ENCODE results near the gene CFAP73.
"Not testable (repeated sequence)": the region's sequence is repeated elsewhere in the genome, so short reads cannot be mapped to it uniquely, and the experiment has no call there.

The CFAP73 gene

DNA sequence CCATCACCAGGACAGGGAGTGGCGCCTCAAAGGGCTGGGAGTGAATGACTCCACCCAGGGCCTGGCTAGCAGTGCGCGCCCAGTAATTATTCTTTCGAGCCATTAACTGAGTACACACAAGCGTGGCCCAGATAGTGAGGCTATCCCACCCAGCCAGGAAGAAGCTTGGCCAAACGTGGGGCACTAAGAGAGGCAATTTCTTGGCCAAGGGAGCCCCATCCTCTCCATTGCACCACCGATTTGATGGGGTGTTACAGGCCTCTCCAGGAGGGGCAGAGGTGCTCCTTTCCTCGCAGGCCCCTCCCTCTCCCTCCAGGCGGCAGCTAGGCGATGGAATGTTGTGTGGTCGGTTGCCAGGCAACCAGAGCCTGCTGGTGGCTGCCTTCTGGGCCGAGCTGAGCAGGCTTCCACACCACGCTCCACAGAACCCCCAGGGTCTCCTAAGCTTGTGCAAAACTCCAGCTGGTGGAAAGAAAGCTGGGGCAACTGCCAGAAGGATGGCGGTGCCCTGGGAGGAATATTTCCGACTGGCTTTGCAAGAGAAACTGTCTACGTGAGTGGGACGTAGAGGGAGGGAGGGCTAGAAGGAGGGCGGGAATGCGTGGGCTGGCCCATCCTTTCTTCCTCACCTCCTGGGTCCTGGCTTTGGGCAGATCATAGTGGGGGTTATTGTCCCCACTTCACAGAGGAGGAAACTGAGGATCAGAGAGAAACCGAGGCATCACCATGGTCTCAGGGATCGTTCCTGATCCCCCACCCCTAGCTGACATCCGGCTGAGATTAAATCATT, at the start of gene CFAP73:
Gene CFAP73, plus strand, starts transcription at position 364 of the 790 bp plus-strand sequence. Its CDS starts 134 bp downstream, at position 498.
- Histone ChIP-seq H3K4me3 (no peak within 1 kb of the TSS), H3K27ac (peak within 1 kb of the TSS in 5 of 21 experiments; percentile 19 to 69 (median 23))

DNA sequence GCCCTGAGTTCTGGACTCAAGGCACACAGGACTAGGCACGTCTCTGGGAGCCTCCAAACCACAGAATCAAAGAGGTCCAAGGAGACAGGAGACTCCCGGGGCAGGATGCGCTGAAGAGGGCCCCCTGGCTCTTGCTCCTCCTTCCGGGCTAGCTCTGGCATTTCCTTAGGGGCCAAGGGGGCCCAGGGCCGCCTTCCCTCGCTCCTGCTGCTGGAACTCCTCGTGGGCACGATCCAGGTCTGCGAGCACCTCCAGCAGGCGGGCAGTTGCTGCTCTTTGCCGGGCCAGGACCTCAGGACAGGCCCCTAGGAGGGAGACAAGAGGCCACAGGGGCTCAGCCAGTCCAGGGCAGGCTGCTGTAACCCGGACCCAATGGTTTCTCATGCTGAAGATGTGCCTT, 49.8 kb upstream of the CFAP73 start:
- Histone ChIP-seq H3K27ac (no peak overlapping the region), H3K4me3 (no peak overlapping the region)

- no peak overlapping the region for H3K4me3 ChIP-seq
- H3K27ac ChIP-seq = no peak overlapping the region
Measured at GRCh38 chr12:113101751-113102150, 47.8 kb upstream of the CFAP73 start.

DNA sequence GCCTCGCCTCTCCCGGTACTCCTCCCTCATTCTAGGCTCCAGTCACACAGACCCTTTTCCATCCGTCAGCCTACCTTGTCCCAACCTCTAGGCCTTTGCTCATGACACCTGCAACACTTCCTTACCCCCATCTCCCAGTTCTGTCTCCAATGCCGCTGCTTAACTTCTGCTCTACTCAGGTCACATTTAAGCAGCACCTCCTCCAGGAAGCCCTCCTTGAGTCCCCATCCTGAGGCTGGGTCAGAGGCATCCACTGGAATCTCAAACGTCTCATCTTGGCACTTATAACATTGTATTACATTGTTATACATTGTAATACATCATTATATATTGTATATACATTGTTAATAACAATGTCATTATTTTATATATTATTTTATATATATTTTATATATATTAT, 46.7 kb upstream of the CFAP73 start:
- Histone ChIP-seq H3K4me3 (no peak overlapping the region), H3K27ac (no peak overlapping the region)

GRCh38 chr12:113103756-113104450, 45.6 kb upstream of the CFAP73 start:
- peak overlapping the region in 2 of 7 experiments; percentile 14 to 26 for H3K4me3 ChIP-seq
- no peak overlapping the region for H3K27ac ChIP-seq

DNA sequence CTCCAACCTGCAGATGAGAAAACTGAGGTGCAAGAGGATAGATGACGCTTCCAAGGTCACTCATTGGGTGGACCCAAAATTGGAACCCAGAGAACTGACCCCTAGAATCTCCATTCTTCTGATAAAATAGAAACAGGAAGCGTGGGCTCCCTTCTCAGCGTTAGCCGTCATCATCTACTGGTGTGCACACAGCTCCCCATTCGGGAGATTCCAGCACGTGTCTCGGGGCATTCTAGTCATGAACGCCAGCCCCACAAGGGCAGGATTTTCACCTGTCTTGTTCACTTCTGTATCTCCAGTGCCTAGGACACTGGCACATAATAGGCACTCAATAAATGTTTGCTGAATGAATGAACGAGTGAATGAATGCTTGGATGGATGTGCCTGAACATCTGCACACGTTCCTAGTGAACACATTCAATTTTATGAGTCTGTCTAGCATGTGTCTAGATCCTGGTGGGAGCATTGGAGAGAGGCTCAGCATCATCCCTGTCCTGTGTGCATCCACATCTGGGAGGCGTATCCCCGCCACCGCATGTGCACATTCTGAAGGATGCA, 44.5 kb upstream of the CFAP73 start:
- Histone ChIP-seq H3K27ac (no peak overlapping the region), H3K4me3 (no peak overlapping the region)

DNA sequence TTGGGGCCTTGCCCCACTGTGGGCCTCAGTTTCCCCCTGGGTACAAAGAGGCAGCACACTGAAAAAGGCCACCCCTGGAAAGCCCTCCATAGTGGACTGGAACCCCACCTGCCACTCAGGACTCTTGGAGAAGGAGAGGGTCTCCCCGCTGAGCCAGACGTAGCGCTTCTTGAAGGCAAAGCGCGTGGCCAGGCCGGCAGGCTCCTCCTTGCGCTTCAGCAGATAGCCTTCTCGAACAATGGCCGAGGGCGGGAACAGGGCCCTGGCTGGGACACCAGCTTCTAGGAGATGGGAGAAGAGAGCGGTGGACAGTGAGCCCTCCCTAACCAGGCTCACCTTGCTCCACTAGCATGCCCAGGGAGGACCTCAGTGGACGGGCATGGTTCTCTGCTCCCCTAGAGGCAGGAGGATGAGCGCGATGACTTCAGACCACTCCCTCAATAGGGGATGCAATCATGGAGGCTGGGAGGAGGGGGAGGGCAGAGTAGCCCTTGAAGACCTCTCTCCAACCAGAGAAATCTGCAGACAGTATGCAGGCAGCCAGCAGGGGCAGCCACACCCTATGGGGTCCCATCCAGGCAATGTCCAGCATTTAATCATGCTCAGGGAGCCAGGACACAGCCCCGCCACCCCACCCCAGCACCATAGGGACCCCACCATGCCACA, 43.8 kb upstream of the CFAP73 start:
- H3K4me3 ChIP-seq = no peak overlapping the region

DNA sequence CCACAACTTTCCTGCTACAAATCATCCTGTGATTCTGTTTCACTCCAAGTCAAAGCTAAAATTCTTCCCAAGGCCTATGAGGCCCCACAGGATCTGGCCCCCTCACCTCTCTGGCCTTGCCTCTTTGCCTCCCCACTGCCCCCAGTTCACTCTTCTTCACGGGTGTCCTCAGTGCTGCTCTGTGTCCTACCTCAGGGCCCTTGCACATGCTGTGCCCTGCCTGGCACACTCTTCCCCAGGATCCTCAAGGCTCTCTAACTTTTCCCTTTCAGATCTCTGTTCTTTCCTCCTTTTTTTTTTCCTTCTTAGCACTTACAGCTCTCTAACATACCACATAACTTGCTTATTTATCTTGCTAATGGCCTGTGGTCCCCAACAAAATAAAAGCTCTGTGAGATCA, 43.2 kb upstream of the CFAP73 start:
- H3K4me3 ChIP-seq = no peak overlapping the region
- no peak overlapping the region for H3K27ac ChIP-seq

More for the DNA sequence above, 43.8 kb upstream of the CFAP73 start:
- no peak overlapping the region for H3K27ac ChIP-seq

DNA sequence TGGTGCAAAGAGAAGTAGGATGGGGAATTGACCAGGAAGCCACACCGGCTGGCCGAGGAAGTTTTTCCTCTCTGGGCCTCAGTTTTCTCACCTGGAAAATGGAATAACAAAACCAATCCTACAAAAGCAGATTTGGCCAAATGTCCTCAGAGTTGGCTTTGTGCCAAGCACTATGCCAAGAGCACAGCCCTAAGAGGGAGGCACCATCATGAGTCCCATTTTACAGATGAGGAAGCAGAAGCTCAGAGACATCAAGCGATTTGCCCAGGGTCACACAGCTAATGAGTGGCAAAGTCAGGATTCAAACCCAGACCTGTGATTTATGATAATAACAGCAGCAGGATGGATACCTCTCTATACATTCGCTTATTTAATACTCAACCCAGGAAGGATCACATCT, 41.2 kb upstream of the CFAP73 start:
- H3K4me3 ChIP-seq = no peak overlapping the region
- no peak overlapping the region for H3K27ac ChIP-seq

DNA sequence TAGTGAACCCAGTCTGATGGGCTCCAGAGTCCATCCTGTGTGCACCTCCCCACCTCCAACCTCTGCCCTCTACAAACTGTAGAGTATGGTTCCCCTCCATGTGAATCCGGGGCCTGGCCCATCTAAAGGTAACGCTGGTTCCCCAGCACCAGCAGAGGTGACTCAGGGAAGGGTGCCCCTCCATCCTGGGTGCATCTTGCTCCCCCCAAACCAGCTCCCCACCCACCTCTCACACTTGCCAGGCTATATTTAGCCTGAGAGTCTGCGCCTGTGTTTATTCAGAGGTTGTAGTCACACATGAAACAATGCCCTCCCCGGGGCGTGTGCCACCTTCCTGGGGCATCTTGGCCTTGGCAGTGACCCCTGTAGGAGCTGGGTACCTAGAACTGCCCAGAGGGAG, 40.2 kb upstream of the CFAP73 start:
- H3K27ac ChIP-seq = no peak overlapping the region

GRCh38 chr12:113109872-113110599, 39.5 kb upstream of the CFAP73 start:
- Histone ChIP-seq H3K4me3 (no peak overlapping the region), H3K27ac (no peak overlapping the region)

More for the DNA sequence above, 40.2 kb upstream of the CFAP73 start:
- no peak overlapping the region for H3K4me3 ChIP-seq

GRCh38 chr12:113111247-113111646, 38.3 kb upstream of the CFAP73 start:
- Histone ChIP-seq H3K27ac (no peak overlapping the region), H3K4me3 (no peak overlapping the region)

GRCh38 chr12:113112043-113112899, 37.3 kb upstream of the CFAP73 start:
- no peak overlapping the region for H3K27ac ChIP-seq
- no peak overlapping the region for H3K4me3 ChIP-seq

DNA sequence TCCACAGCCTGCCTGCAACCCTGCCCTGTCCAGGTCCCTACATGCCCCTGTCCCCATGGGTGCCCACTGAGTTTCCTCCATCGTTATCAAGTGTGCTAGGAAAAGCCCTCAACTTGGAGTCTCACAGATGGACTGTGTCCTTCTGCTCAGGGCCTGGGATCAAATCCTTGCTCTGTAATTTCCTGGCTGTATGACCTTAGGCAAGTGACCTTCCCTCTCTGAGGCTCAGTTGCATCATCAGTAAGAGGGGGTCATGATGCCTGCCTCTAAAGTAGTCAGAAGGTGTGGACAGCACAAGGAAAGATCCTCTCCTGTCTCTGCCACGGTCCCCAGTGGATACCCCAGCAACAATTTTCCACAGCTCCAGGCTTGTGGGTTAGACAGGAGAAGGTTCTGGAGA, 36.1 kb upstream of the CFAP73 start:
- Histone ChIP-seq H3K27ac (no peak overlapping the region), H3K4me3 (no peak overlapping the region)

- Histone ChIP-seq H3K27ac (no peak overlapping the region), H3K4me3 (no peak overlapping the region)
Measured at GRCh38 chr12:113114447-113115178, 34.9 kb upstream of the CFAP73 start.

GRCh38 chr12:113115455-113116126, 33.9 kb upstream of the CFAP73 start:
- H3K27ac ChIP-seq = no peak overlapping the region
- no peak overlapping the region for H3K4me3 ChIP-seq

DNA sequence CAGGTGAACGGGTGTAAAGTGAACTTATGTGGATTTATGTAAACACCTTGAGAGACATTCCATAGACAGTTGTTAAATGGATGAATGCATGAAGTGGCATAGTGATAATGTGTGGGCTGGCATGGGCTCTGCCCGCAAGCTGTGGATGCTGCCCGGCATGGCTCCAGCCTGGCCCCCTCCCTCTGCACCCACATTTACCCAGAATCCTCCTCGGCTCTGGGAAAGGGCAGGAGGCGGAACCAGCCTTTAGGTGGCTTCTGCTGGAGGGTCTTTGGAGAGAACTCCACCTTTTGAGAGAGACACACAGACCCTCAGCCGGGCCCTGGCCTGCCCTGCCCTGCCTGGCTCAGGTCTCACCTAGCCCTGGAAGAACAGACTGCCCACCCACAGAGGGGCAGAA, 32.6 kb upstream of the CFAP73 start:
- H3K4me3 ChIP-seq = no peak overlapping the region
- peak overlapping the region in 1 of 21 experiments; percentile 32 for H3K27ac ChIP-seq

GRCh38 chr12:113117684-113118083, 31.8 kb upstream of the CFAP73 start:
- H3K4me3 ChIP-seq, H3K27ac ChIP-seq: not testable (repeated sequence)

Measured in skin epidermis (tissue), 12 donors.